ENCODE results near the gene LSAMP.

GRCh38 chr3:115845986-115846385 is 599.3 kb downstream of the LSAMP start:
- TF ChIP-seq CTCF (IDR thresholded peaks at IDR 0.05) (no peak), POLR2A (IDR thresholded peaks at IDR 0.05) (no peak)
